ENCODE measurements around the gene ZBTB47. TPM values are rescaled to one million over a fixed set of nuclear protein-coding genes. Genes with fewer than 3 reads are reported as not detected.

Gene ZBTB47
- total RNA-seq, 4 donors from 2014 or later, result 5.0 to 34.3 (median 10.3) TPM

GRCh38 chr3:42693530-42693930, 40.0 kb downstream of the ZBTB47 start:
- H3K36me3 ChIP-seq, result no peaks in the 10 kb centered on the region
- no peak for DNase-seq
- peaks cover 0 to 22% (median 0%) of the 10 kb centered on the region in 4 donors for H3K27me3 ChIP-seq
- no peaks in the 10 kb centered on the region for H3K4me1 ChIP-seq
- 72 to 80% methylated on average over 2 to 4 of the region's 4 CpGs for WGBS, 2 donors
- intact Hi-C loops (cut with DNase I), result no loop called here
- no peak for TF ChIP-seq POLR2A (IDR thresholded peaks at IDR 0.05)
- TF ChIP-seq, protein P1, sequence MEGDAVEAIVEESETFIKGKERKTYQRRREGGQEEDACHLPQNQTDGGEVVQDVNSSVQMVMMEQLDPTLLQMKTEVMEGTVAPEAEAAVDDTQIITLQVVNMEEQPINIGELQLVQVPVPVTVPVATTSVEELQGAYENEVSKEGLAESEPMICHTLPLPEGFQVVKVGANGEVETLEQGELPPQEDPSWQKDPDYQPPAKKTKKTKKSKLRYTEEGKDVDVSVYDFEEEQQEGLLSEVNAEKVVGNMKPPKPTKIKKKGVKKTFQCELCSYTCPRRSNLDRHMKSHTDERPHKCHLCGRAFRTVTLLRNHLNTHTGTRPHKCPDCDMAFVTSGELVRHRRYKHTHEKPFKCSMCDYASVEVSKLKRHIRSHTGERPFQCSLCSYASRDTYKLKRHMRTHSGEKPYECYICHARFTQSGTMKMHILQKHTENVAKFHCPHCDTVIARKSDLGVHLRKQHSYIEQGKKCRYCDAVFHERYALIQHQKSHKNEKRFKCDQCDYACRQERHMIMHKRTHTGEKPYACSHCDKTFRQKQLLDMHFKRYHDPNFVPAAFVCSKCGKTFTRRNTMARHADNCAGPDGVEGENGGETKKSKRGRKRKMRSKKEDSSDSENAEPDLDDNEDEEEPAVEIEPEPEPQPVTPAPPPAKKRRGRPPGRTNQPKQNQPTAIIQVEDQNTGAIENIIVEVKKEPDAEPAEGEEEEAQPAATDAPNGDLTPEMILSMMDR (IDR thresholded peaks at IDR 0.05), result no peak
- H3K4me3 ChIP-seq, result no peak overlapping the region
- H3K27ac ChIP-seq, result no peak overlapping the region
- H3K9me3 ChIP-seq, result no peaks in the 10 kb centered on the region

DNA sequence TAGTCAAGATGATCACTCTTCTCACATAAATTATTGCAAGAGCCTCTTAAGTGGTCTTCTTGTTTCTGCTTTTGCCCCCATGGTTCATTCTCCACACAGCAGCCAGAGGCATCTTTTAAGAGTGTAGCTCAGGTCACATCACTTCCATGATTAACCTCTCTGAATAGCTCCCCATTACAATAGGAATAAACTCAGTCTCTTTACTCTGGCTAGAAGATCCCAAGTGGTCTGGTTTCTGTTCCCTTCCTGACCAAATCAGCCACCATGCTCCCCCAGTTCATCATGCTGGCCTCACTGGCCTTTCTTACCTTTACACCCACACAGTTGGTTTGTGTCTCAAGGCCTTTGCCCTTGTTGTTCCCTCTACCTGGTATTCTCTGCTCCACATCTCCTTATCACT, 40.9 kb downstream of the ZBTB47 start:
- Histone ChIP-seq H3K9me3 (no peaks in the 10 kb centered on the region), H3K27ac (no peak overlapping the region), H3K36me3 (no peaks in the 10 kb centered on the region), H3K4me1 (no peaks in the 10 kb centered on the region), H3K4me3 (no peak overlapping the region), H3K27me3 (peaks cover 0 to 17% (median 0%) of the 10 kb centered on the region in 4 donors)
- no peak for DNase-seq
- intact Hi-C loops (cut with DNase I), result no loop called here
- no peak for TF ChIP-seq POLR2A (IDR thresholded peaks at IDR 0.05)
- TF ChIP-seq, protein P1 (IDR thresholded peaks at IDR 0.05), result no peak

GRCh38 chr3:42696356-42697288, 43.1 kb downstream of the ZBTB47 start:
- Histone ChIP-seq H3K27ac (no peak overlapping the region), H3K4me1 (no peaks in the 10 kb centered on the region), H3K9me3 (no peaks in the 10 kb centered on the region), H3K27me3 (peaks cover 0 to 13% (median 0%) of the 10 kb centered on the region in 4 donors), H3K36me3 (no peaks in the 10 kb centered on the region), H3K4me3 (no peak overlapping the region)
- 63 to 71% methylated on average over 7 to 13 of the region's 19 CpGs for WGBS, 2 donors
- TF ChIP-seq, protein P1 (IDR thresholded peaks at IDR 0.05), result no peak
- no peak for TF ChIP-seq POLR2A (IDR thresholded peaks at IDR 0.05)
- no peak for DNase-seq
- intact Hi-C loops (cut with DNase I), result no loop called here

DNA sequence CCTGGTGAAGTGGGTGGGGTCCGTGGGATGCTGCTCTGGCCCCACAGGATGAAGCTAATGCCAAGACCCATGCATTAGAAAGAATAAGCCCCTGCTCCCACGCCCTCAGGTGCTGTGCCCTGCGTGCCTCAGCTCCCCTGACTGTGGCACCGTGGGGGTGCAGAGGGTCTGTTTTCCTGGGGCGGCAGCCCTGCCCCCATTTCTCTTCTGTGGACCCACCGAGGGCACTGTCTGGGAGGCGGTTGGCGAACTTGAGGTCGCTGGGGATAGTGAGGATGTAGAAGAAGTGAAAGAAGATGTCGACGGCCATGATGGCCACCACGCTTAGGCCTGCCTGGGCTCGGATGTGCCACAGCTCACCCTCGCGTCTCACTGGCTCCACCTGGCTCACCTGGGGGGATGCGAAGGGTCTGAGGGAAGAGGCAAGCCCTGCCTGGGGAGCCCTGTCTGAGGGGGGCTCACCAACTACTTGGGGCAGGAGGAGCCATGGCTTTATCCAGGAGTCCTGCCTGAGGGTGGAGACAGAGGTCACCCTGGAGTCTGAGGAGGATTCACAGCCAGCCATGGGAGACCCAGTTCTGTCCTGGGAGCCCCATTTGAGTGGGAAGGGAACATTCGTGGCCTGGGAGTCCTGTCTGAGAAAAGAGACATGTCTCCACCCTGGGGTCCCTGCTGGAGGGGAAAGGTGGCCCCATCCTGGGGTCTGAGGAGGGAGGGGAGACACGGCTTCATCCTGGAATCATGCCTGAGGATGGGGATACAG, 44.0 kb downstream of the ZBTB47 start:
- intact Hi-C loops (cut with DNase I), result no loop called here
- no peak overlapping the region for H3K27ac ChIP-seq
- WGBS, 2 donors, result 74 to 86% methylated on average over 6 to 13 of the region's 18 CpGs
- no peak for DNase-seq
- H3K9me3 ChIP-seq, result no peaks in the 10 kb centered on the region
- H3K27me3 ChIP-seq, result peaks cover 0 to 12% (median 0%) of the 10 kb centered on the region in 4 donors
- H3K36me3 ChIP-seq, result no peaks in the 10 kb centered on the region
- H3K4me1 ChIP-seq, result no peaks in the 10 kb centered on the region
- TF ChIP-seq, protein P1 (IDR thresholded peaks at IDR 0.05), result no peak
- TF ChIP-seq POLR2A (IDR thresholded peaks at IDR 0.05), result no peak
- no peak overlapping the region for H3K4me3 ChIP-seq
